Upper lobe of left lung (tissue), 4 donors: ENCODE data around the gene DDR1.

ENCODE experiments used
- CTCF ChIP-seq, 6 experiments: fragments of 450-650 bp in 4 of 6; fragments of 200-600 bp in 2 of 6; sonication (generic) in 2 of 6; IDR thresholded peaks; one replicate each; pipeline ENCODE4 v1.5.1; 2016 to 2019; ENCODE audit warnings: antibody characterized with exemption in 6 of 6
- POLR2A ChIP-seq, 4 donors: fragments of 450-650 bp; IDR thresholded peaks; one replicate each; pipeline ENCODE4 v1.5.1; 2016 to 2017; ENCODE audit warnings: antibody characterized with exemption in 4 of 4, mild to moderate bottlenecking in 2 of 4
- POLR2AphosphoS5 ChIP-seq, 2 donors: sonication (generic); formaldehyde crosslinking; IDR thresholded peaks; one replicate each; pipeline ENCODE4 v1.5.1; 2017; ENCODE audit warnings: antibody characterized with exemption in 2 of 2

GRCh38 chr6:30861257-30862048 lies 22.9 kb upstream of the DDR1 start:
- TF ChIP-seq POLR2A (IDR thresholded peaks at IDR 0.05) (no peak), POLR2AphosphoS5 (IDR thresholded peaks at IDR 0.05) (no peak), CTCF (IDR thresholded peaks at IDR 0.05) (no peak)
